Neural crest cell (in vitro differentiated cells): Measurements from ENCODE around the gene RAB32. TPM values are rescaled to one million over a fixed set of nuclear protein-coding genes. Genes with fewer than 3 reads are reported as not detected.

Experiments used
- DNase-seq: peaks from one replicate; pipeline ENCODE4 v3.0.0; 2021; ENCODE audit warnings: low read depth, mixed read lengths, low spot score
- H3K27ac Mint-ChIP-seq: one replicate; pipeline ENCODE4 v1.8.0; 2021; ENCODE audit warnings: mild to moderate bottlenecking, mixed read lengths; ENCODE audit not compliant: unreplicated experiment
- H3K27me3 Mint-ChIP-seq: 2 replicates; pipeline ENCODE4 v1.8.0; 2021; ENCODE audit warnings: low read depth, mild to moderate bottlenecking, mixed read lengths
- H3K36me3 Mint-ChIP-seq: 2 replicates; pipeline ENCODE4 v1.8.0; 2021; ENCODE audit warnings: low read depth, mild to moderate bottlenecking, mixed read lengths
- H3K4me1 Mint-ChIP-seq: 2 replicates; pipeline ENCODE4 v1.8.0; 2021; ENCODE audit warnings: mixed read lengths
- H3K4me3 Mint-ChIP-seq: one replicate; pipeline ENCODE4 v1.8.0; 2021; ENCODE audit warnings: mild to moderate bottlenecking, mixed read lengths
- H3K9me3 Mint-ChIP-seq: 2 replicates; pipeline ENCODE4 v1.8.0; 2021; ENCODE audit warnings: mixed read lengths
- long read RNA-seq: library from polyadenylated mRNA; unstranded; transcript quantifications from one replicate; pipeline ENCODE4 v2.0.0, GENCODE V29; 2020
- total RNA-seq: library from RNA; stranded (reverse); gene quantifications from 2 replicates; pipeline ENCODE4 v1.2.1, GENCODE V29; 2021
- TF ChIP-seq, protein P1 (sequence below): fragments of 200-600 bp; sonication (generic); conservative IDR thresholded peaks from 2 replicates; pipeline ENCODE4 v1.5.0; 2021; ENCODE audit warnings: antibody characterized with exemption, mild to moderate bottlenecking

Gene RAB32
- total RNA-seq = 23.8 and 26.0 TPM in 2 replicates
- long read RNA-seq, partial matches to known transcripts = 2 of 2 reads
- long read RNA-seq, other reads (novel, unspliced or antisense) = 0 of 2 reads

DNA sequence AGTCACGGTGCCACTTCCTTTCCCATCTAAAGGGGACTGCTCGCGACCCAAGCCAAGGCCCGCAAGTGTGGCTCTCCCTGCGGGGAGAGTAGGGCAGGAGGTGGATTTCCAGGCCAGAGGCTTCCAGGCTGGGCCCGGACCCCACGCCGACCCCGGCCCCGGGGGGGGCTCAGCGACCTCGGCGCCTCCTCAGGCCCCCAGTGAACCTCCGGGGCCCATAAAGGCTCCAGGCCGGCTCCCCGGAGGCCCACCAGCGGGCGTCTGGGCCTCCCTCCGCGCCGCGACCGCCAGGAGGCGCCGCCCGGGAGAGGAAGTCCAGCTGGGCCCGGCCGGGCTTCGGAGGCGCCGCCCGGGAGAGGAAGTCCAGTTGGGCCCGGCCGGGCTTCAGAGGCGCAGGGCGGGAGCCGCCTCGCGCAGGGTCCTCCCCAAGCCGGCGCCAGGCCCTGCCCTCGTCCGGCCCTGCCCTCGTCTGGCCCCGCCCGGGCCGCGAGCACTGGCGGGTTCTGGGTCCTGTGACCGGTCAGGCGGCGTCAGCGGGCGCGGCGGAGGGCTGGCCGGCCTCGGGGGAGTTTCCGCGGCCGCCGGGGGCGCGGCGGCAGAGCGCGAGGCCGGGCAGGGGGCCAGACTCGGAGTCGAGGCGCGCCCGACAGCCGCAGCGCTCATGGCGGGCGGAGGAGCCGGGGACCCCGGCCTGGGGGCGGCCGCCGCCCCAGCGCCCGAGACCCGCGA, at the start of gene RAB32:
Gene RAB32, plus strand, starts transcription at position 623 of the 729 bp plus-strand sequence. Its CDS starts 39 bp downstream, at position 662.
- Mint-ChIP-seq H3K4me3 (peak within 1 kb of the TSS; percentile 100), H3K4me1 (peaks cover 28% of the 10 kb centered on the region), H3K36me3 (no peaks in the 10 kb centered on the region), H3K9me3 (no peaks in the 10 kb centered on the region), H3K27ac (peak within 1 kb of the TSS; percentile 97), H3K27me3 (no peaks in the 10 kb centered on the region)
- TF ChIP-seq, protein P1, sequence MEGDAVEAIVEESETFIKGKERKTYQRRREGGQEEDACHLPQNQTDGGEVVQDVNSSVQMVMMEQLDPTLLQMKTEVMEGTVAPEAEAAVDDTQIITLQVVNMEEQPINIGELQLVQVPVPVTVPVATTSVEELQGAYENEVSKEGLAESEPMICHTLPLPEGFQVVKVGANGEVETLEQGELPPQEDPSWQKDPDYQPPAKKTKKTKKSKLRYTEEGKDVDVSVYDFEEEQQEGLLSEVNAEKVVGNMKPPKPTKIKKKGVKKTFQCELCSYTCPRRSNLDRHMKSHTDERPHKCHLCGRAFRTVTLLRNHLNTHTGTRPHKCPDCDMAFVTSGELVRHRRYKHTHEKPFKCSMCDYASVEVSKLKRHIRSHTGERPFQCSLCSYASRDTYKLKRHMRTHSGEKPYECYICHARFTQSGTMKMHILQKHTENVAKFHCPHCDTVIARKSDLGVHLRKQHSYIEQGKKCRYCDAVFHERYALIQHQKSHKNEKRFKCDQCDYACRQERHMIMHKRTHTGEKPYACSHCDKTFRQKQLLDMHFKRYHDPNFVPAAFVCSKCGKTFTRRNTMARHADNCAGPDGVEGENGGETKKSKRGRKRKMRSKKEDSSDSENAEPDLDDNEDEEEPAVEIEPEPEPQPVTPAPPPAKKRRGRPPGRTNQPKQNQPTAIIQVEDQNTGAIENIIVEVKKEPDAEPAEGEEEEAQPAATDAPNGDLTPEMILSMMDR = peak; percentile 76
- peak; percentile 68 for DNase-seq

DNA sequence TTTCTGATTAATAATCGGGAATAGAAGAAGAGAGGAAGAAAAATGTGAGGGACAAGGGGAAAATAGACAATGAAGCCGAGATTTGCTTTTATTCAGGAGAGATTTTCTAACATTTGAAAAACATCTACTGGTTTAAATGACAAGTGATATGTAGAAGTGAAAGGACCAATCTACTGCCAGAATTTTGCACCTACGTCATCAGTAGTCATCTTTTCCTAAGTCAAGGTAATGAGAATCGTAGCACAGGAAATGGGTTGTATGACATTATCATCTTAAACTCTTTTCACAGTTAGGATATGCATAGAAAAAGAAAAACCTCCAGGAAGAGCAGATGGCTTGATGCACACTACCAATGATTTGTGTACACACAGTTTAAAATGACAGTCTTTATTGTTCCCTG, 45.3 kb upstream of the RAB32 start:
- Mint-ChIP-seq H3K4me1 (no peaks in the 10 kb centered on the region), H3K36me3 (no peaks in the 10 kb centered on the region), H3K9me3 (peaks cover 3% of the 10 kb centered on the region), H3K27me3 (no peaks in the 10 kb centered on the region), H3K27ac (no peak overlapping the region), H3K4me3 (no peak overlapping the region)
- DNase-seq = no peak
- TF ChIP-seq, protein P1 = no peak

DNA sequence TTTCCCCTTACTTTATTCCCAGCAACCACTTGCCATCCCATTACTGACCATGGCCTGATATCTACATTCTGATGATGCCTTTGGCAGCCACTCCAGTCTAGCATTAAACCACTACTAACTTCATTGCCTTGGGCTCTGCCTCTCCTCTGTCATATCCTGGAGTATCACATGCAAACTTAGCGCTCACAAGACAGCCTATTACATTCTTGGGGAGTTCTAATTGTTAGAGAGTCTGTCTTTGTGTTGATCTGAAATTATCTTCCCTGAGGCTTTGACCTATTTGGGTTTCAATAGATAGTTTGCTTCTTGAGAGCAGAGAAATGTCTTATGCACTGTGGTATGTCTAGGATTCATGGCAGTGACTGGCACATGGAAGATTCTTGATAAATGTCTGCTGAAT, 40.5 kb upstream of the RAB32 start:
- no peaks in the 10 kb centered on the region for H3K4me1 Mint-ChIP-seq
- no peaks in the 10 kb centered on the region for H3K36me3 Mint-ChIP-seq
- no peak overlapping the region for H3K27ac Mint-ChIP-seq
- H3K27me3 Mint-ChIP-seq = no peaks in the 10 kb centered on the region
- no peak for DNase-seq
- TF ChIP-seq, protein P1 = no peak
- H3K9me3 Mint-ChIP-seq = peaks cover 3% of the 10 kb centered on the region
- H3K4me3 Mint-ChIP-seq = no peak overlapping the region

DNA sequence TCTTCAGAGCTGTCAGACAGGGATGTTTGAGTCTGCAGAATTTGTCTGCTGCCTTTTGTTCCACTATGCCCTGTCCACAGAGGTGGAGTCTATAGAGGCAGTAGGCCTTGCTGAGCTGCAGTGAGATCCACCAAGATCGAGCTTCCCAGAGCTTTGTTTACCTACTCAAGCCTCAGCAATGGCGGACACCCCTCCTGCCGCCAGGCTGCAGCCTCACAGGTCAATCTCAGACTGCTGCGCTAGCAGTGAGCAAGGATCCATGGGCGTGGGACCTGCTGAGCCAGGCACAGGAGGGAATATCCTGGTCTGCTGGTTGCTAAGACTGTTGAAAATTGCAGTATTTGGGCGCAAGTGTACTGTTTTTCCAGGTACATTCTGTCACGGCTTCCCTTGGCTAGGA, 28.4 kb upstream of the RAB32 start:
- no peak for DNase-seq
- Mint-ChIP-seq H3K27me3 (no peaks in the 10 kb centered on the region), H3K9me3 (no peaks in the 10 kb centered on the region), H3K27ac (no peak overlapping the region), H3K4me3 (no peak overlapping the region), H3K4me1 (no peaks in the 10 kb centered on the region), H3K36me3 (no peaks in the 10 kb centered on the region)
- TF ChIP-seq, protein P1 = no peak

DNA sequence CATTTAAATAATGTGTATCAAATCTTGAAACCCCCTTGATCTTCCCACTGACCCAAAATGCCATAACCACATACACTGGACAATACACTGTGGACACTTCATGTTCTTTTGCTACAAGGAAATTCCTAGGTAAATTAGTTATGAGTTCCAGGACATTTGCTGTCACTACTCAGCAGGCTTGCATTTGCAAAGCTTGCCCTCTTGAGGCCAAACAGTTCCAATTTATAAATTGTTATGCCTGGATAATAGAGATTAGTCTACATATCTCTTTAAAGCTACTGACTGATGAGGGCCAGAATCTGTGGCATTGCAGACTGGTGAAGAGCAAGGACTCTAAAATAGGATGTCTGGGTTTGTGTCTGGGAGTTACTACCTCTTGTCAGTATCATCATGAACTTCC, 17.4 kb upstream of the RAB32 start:
- no peak overlapping the region for H3K4me3 Mint-ChIP-seq
- no peak for DNase-seq
- H3K9me3 Mint-ChIP-seq = peaks cover 3% of the 10 kb centered on the region
- peaks cover 4% of the 10 kb centered on the region for H3K4me1 Mint-ChIP-seq
- no peak overlapping the region for H3K27ac Mint-ChIP-seq
- H3K27me3 Mint-ChIP-seq = no peaks in the 10 kb centered on the region
- TF ChIP-seq, protein P1 = peak; percentile 38
- H3K36me3 Mint-ChIP-seq = no peaks in the 10 kb centered on the region
